ENCODE data around the gene LMAN1L.

Gene LMAN1L

DNA sequence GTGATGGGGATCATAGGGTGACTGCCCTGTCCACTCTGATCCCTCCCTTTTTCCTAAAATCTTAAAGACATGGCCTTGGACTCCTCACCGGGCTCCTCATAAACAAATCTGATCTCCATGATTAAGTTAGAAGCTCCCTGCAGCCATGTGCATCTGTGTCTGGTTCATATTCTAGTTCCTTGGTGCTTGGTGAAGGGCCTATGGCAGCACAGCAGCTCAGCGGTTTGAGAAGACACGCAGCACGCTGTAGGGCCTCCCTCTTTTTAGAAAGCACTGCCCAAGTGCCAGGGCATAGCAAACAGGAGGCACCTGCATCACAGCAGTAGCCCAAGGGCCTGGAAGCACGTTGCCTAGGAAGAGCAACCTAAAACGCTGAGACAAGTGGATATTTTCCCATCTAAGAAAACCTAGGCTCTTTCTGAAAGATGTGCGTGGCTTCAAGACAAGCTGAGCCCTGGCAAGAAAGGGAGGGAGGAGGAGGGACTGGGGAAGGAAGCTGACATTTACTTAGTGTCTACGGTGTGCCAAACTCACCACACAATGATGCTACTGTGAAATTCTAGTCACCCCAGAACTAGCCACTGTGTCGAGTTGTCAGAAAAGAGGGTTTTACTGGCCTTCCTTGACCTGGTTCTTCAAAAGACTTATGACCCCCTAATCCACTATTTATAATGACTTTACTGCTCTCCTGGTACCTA, 45.2 kb downstream of the LMAN1L start:
- TF ChIP-seq, protein P1, sequence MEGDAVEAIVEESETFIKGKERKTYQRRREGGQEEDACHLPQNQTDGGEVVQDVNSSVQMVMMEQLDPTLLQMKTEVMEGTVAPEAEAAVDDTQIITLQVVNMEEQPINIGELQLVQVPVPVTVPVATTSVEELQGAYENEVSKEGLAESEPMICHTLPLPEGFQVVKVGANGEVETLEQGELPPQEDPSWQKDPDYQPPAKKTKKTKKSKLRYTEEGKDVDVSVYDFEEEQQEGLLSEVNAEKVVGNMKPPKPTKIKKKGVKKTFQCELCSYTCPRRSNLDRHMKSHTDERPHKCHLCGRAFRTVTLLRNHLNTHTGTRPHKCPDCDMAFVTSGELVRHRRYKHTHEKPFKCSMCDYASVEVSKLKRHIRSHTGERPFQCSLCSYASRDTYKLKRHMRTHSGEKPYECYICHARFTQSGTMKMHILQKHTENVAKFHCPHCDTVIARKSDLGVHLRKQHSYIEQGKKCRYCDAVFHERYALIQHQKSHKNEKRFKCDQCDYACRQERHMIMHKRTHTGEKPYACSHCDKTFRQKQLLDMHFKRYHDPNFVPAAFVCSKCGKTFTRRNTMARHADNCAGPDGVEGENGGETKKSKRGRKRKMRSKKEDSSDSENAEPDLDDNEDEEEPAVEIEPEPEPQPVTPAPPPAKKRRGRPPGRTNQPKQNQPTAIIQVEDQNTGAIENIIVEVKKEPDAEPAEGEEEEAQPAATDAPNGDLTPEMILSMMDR (IDR thresholded peaks at IDR 0.05; ENCODE audit: low read depth, low read length): no peak
- TF ChIP-seq EZH2phosphoT487 (IDR thresholded peaks at IDR 0.05; ENCODE audit: low read depth): no peak
- H3K4me2 ChIP-seq (ENCODE audit: low read length): peak overlapping the region; percentile 71
- H3K36me3 ChIP-seq (replicated peaks; ENCODE audit: low read depth, low read length): peaks cover 20% of the 10 kb centered on the region
- peaks cover 74% of the 10 kb centered on the region for H3K4me1 ChIP-seq (ENCODE audit: low read length)
- peak overlapping the region; percentile 95 for H3K27ac ChIP-seq (ENCODE audit: low read length)
- no peaks in the 10 kb centered on the region for H3K9me3 ChIP-seq (ENCODE audit: insufficient read depth, low read length)
- peaks cover 92% of the 10 kb centered on the region for H3K79me2 ChIP-seq (ENCODE audit: low read length)
- no peaks in the 10 kb centered on the region for H4K20me1 ChIP-seq (ENCODE audit: insufficient read depth, low read length)
- no peak overlapping the region for H2AFZ ChIP-seq (ENCODE audit: low read depth, low read length)
- no peaks in the 10 kb centered on the region for H3K27me3 ChIP-seq (ENCODE audit: low read depth, low read length)
- H3K9ac ChIP-seq (ENCODE audit: low read length): peak overlapping the region; percentile 73
- peak overlapping the region; percentile 34 for H3K4me3 ChIP-seq (ENCODE audit: low read length)

DNA sequence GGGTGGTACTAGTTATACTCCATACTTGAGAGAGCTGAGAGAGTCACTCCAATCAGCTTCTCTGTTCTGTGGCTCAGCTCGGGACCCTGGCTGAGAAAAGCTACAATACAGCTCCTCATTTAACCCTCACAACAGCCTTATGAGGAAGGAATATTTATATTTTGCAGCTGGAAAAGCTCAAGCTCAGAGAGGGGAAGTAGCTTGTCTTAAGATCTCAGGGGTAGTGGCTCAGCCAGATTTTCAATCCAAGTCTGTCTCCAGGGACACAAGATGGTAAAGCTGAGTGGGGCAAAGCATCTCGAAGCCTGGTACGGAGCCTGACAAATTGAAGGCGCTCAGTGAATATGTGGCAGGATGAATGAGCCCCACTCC, 45.7 kb downstream of the LMAN1L start:
- Histone ChIP-seq H3K4me1 (ENCODE audit: low read length) (peaks cover 70% of the 10 kb centered on the region), H2AFZ (ENCODE audit: low read depth, low read length) (no peak overlapping the region), H3K36me3 (replicated peaks; ENCODE audit: low read depth, low read length) (peaks cover 14% of the 10 kb centered on the region), H3K9ac (ENCODE audit: low read length) (peak overlapping the region; percentile 73), H4K20me1 (ENCODE audit: insufficient read depth, low read length) (0 out of 2 replicates have a peak, but pooled peaks cover under 1% of the 10 kb centered on the region), H3K4me2 (ENCODE audit: low read length) (peak overlapping the region; percentile 71), H3K9me3 (ENCODE audit: insufficient read depth, low read length) (no peaks in the 10 kb centered on the region), H3K4me3 (ENCODE audit: low read length) (peak overlapping the region; percentile 34; the same call in 1 of the 2 replicates), H3K27ac (ENCODE audit: low read length) (peak overlapping the region; percentile 95), H3K27me3 (ENCODE audit: low read depth, low read length) (no peaks in the 10 kb centered on the region), H3K79me2 (ENCODE audit: low read length) (peaks cover 92% of the 10 kb centered on the region)
- TF ChIP-seq EZH2phosphoT487 (IDR thresholded peaks at IDR 0.05; ENCODE audit: low read depth): no peak
- TF ChIP-seq, protein P1 (IDR thresholded peaks at IDR 0.05; ENCODE audit: low read depth, low read length): no peak

DNA sequence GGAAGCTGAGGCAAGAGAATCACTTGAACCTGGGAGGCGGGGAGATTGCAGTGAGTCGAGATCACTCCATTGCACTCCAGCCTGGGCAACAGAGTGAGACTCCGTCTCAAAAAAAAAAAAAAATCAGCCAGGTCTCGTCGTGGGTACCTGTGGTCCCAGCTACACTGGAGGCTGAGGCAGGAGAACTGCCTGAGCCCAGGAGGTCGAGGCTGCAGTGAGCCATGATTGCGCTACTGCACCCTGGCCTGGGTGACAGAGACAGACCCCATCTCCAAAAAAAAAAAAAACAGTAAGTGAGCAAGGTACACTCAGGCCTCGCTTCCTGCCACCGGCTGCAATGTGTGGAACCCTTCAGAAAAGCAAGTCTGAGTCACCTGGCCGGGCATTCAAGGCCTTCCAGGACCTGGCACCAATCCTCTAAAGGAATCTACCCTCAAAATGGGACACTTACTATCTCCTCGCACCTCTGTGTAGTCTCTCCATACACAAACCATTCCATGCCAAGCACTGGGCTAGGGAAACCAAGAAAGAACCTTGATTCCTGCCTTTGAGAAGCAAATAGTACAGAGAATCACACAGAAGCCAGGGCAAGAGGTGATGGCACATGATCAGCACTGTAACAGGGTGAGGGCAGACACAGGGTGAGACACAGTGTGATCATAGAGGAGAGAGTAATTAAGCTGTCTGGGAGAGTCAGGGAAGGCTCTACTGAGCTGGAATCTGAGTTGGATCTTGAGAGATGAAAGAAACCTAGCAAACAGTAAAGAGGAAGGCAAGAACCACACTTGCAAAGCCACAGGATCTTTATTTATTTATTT, 50.8 kb downstream of the LMAN1L start:
- peaks cover 96% of the 10 kb centered on the region for H3K79me2 ChIP-seq (ENCODE audit: low read length)
- peaks cover 23% of the 10 kb centered on the region for H4K20me1 ChIP-seq (ENCODE audit: insufficient read depth, low read length)
- no peak overlapping the region for H3K9ac ChIP-seq (ENCODE audit: low read length)
- peaks cover 51% of the 10 kb centered on the region for H3K4me1 ChIP-seq (ENCODE audit: low read length)
- H3K36me3 ChIP-seq (replicated peaks; ENCODE audit: low read depth, low read length): peaks cover 37% of the 10 kb centered on the region
- peaks cover 11% of the 10 kb centered on the region; the same call in 1 of the 2 replicates for H3K9me3 ChIP-seq (ENCODE audit: insufficient read depth, low read length)
- no peaks in the 10 kb centered on the region for H3K27me3 ChIP-seq (ENCODE audit: low read depth, low read length)
- H3K4me2 ChIP-seq (ENCODE audit: low read length): no peak overlapping the region
- no peak overlapping the region for H2AFZ ChIP-seq (ENCODE audit: low read depth, low read length)
- peak overlapping the region; percentile 51 for H3K27ac ChIP-seq (ENCODE audit: low read length)
- TF ChIP-seq, protein P1 (IDR thresholded peaks at IDR 0.05; ENCODE audit: low read depth, low read length): no peak
- TF ChIP-seq EZH2phosphoT487 (IDR thresholded peaks at IDR 0.05; ENCODE audit: low read depth): no peak
- no peak overlapping the region for H3K4me3 ChIP-seq (ENCODE audit: low read length)

DNA sequence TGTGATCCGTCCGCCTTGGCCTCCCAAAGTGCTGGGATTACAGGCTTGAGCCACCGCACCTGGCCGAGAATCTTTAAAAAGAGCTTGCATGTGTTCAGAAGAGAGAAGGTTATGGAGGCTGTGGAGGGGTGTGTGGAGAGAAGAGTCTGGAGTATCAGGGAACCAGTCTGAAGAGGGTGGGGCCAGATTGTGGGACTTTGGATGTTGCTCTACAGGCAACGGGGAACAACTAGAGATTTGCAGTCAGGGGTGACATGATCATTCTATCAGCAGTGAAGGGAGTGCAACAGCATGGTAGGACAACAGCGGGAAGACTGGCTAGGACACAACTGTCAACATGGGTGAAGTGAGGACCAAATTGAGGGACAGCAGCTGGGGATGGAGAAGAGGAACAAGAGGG, 51.7 kb downstream of the LMAN1L start:
- Histone ChIP-seq H3K27ac (ENCODE audit: low read length) (no peak overlapping the region), H3K9ac (ENCODE audit: low read length) (no peak overlapping the region), H3K4me3 (ENCODE audit: low read length) (no peak overlapping the region), H3K4me2 (ENCODE audit: low read length) (no peak overlapping the region), H3K4me1 (ENCODE audit: low read length) (peaks cover 51% of the 10 kb centered on the region), H3K36me3 (replicated peaks; ENCODE audit: low read depth, low read length) (peaks cover 45% of the 10 kb centered on the region), H3K9me3 (ENCODE audit: insufficient read depth, low read length) (peaks cover 11% of the 10 kb centered on the region; the same call in 1 of the 2 replicates), H3K27me3 (ENCODE audit: low read depth, low read length) (no peaks in the 10 kb centered on the region), H3K79me2 (ENCODE audit: low read length) (peaks cover 96% of the 10 kb centered on the region), H2AFZ (ENCODE audit: low read depth, low read length) (no peak overlapping the region), H4K20me1 (ENCODE audit: insufficient read depth, low read length) (peaks cover 23% of the 10 kb centered on the region)
- TF ChIP-seq EZH2phosphoT487 (IDR thresholded peaks at IDR 0.05; ENCODE audit: low read depth): no peak
- TF ChIP-seq, protein P1 (IDR thresholded peaks at IDR 0.05; ENCODE audit: low read depth, low read length): no peak

Data from OCI-LY3 (cell line).